HL-60/S4 (cell line): Measurements from ENCODE around the gene BIRC2.
"Not testable (repeated sequence)": the region's sequence is repeated elsewhere in the genome, so short reads cannot be mapped to it uniquely, and the experiment has no call there.

Experiments used
- in situ Hi-C: fragments of 300-500 bp; cut with MboI; formaldehyde crosslinking; loops from 2 replicates; pipeline ENCODE4 v1.14.3; 2022; ENCODE audit warnings: low sequenced_read_pairs

BIRC2 gene

DNA sequence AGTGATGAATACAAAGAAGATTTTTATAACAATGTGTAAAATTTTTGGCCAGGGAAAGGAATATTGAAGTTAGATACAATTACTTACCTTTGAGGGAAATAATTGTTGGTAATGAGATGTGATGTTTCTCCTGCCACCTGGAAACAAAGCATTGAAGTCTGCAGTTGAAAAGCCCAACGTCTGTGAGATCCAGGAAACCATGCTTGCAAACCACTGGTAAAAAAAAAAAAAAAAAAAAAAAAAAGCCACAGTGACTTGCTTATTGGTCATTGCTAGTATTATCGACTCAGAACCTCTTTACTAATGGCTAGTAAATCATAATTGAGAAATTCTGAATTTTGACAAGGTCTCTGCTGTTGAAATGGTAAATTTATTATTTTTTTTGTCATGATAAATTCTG, 24.5 kb upstream of the BIRC2 start:
- in situ Hi-C loops = no loop called here

DNA sequence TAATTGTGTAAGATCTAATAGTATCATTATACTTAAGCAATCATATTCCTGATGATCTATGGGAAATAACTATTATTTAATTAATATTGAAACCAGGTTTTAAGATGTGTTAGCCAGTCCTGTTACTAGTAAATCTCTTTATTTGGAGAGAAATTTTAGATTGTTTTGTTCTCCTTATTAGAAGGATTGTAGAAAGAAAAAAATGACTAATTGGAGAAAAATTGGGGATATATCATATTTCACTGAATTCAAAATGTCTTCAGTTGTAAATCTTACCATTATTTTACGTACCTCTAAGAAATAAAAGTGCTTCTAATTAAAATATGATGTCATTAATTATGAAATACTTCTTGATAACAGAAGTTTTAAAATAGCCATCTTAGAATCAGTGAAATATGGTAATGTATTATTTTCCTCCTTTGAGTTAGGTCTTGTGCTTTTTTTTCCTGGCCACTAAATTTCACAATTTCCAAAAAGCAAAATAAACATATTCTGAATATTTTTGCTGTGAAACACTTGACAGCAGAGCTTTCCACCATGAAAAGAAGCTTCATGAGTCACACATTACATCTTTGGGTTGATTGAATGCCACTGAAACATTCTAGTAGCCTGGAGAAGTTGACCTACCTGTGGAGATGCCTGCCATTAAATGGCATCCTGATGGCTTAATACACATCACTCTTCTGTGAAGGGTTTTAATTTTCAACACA, 23.3 kb upstream of the BIRC2 start:
- in situ Hi-C loops = no loop called here

DNA sequence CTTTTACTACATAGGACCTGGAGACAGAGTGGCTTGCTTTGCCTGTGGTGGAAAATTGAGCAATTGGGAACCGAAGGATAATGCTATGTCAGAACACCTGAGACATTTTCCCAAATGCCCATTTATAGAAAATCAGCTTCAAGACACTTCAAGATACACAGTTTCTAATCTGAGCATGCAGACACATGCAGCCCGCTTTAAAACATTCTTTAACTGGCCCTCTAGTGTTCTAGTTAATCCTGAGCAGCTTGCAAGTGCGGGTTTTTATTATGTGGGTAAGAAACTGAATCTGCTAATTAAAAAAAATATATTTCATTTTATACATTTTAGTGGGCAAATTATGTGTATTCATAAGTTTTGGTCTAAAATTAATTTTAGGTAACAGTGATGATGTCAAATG, 21.9 kb upstream of the BIRC2 start:
- in situ Hi-C loops = no loop called here

DNA sequence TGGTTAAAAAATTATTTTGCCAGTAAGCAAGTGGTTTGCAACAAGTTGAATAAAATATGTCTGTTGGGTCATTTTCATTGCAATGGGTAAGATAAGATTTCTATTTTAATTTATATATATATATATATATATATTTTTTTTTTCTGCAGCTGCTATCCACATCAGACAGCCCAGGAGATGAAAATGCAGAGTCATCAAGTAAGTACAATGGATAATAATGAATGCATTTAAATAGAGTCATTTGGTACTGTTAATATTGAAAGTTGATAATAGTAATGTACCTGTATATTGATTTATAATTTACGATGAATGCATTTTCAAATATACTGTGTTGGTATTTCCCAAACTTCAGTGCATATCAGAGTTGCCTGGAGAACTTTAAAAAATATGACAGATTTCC, 18.3 kb upstream of the BIRC2 start:
- in situ Hi-C loops = no loop called here

DNA sequence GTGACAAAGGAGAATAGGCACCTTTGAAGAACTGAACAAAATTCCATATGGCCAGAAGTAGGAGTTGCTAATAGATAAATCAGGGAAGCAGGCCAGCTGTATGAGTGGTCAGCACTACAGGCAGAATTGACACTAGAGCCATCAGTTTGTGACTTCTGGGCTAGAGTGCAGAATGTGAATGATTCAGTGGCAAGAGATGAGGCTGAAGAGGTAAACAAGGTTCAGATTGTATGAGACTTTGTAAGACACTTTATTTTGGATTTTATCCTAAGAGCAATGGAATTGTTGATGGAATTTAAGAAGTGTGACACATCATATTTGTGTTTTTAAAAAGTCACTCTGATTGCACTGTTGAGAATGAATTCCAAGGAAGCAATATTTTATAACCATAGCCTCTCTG, 16.8 kb upstream of the BIRC2 start:
- in situ Hi-C loops = no loop called here

DNA sequence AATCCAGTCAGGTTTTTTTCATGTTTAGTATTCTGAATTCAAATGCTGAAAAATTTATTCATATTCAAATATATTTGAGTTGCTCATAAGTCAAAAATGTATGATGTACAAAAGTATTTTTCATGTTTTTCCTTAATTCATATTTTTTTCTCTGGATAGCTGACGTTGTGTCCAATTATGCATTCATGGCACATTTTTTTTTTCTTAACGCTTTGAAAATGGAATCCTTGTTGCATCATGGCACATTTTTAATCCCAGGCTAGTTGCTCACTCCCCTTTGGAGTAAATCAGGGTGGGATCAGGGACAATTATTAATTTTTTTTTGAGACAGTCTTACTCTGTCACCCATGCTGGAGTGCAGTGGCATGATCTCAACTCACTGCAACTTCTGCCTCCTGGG, 15.7 kb upstream of the BIRC2 start:
- in situ Hi-C loops = no loop called here

DNA sequence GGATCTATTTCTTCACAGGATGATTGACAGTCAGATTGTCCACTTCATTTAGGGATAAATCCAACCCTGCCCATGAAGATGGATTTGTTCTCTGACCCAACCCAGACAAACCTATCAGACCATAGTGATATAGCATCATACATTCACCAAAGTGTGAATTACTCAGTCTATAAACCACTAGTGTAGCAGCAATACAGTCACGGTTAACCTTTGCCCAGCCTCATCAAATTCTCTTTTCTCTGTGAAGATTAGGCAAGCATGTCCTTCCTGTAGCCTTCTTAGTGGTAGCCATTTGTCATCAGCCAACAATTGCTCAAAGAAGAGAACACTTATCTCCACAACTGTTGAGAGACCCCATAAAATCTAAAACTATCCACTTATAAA, 14.4 kb upstream of the BIRC2 start:
- in situ Hi-C loops = no loop called here

DNA sequence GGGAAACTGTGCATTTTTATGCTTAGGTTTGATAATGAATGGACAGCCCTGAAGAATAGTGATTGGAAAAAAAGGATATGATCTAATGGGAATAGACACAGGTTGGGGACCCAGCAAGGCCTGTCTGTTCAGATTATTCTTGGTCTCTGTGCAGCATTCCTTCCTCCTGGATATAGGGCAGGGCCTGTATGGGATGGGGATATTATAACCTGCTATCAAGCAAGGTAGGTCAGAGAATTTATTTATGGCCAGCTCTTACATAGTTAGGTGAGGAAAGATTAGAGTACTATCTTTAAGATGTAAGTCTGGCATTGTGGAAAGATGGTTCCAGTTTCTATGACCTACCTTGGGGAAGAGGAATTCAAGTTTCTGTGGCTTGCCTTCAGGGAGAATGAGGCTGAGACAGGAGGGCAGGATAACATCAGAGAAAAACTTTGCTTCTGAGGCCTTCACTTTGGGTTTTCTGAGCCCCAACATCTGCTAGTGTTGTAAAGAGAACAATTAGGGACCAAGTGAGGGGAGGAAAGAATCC, 8.5 kb upstream of the BIRC2 start:
- in situ Hi-C loops = no loop called here

DNA sequence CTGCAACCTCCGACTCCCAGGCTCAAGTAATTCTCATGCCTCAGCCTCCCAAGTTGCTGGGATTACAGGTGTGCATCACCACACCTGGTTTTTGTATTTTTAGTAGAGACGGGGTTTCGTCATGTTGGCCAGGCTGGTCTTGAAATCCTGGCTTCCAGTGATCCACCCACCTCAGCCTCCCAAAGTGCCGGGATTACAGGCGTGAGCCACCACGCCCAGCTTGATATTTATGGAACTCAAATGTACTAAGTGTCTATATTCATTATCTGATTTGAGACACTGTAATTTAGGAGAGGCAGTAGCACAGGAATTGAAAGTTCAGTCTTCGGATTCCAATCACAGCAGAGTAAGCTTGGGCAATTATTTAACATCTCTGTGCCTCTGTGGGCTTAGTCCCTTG, 5.7 kb upstream of the BIRC2 start:
- in situ Hi-C loops = not testable (repeated sequence)

DNA sequence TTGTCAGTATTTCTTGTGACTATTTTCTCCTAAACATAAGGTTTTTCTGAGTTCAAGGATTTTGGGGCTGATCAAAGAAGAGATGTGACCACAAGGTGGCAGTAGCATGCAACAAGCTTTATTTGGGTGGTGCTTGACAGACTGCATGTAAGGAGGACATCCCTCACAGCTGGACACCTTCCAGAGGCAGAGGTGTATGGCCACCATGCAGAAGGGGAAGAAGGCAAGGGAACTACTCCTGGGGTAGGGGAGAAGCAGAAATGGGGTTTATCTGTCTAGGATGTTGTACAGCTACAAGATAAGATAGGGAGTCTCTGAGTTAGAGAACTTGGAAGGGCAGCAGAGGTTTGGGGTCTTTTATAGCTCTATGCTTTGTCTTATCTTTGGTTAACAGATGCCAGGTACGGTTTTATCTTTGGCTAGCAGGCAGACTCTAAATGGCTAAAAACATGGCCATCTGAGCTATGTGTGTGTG, 5.1 kb upstream of the BIRC2 start:
- in situ Hi-C loops = no loop called here

DNA sequence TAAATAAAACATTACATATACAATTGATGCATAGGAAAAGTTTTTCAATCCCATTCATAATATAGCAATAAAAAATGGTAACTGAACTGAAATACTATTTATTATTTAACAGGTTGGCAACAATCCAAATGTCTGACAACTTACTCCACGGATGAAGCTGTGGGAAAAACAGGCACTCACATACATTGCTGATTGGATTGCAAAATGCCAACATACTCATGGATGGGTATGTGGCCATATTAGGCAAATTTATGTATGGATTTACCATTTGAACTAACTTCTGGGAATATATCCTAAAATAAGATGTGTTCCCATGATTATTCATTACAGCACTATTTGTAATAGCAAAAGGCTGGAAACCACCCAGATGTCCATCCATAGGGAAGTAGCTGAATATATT, 3.2 kb upstream of the BIRC2 start:
- in situ Hi-C loops = no loop called here

DNA sequence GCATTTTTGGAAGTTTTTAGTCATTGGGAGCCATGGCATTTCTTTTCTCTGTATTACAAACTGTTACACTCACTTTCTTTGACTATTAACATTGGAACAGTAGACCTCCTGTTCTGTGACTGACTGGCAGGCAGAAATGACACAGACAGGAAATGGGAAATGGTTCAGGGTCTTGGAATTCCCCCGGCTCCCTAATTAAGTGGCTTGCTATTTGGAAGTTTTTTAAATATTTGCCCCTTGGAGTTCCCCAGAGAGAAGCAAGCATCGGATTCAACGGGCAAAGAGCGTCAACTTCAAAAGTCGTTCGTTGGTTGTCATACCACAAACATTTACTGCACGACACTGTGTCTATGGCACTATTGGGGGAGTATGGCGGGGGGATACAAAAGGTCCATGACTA, 1.1 kb upstream of the BIRC2 start:
- in situ Hi-C loops = no loop called here

DNA sequence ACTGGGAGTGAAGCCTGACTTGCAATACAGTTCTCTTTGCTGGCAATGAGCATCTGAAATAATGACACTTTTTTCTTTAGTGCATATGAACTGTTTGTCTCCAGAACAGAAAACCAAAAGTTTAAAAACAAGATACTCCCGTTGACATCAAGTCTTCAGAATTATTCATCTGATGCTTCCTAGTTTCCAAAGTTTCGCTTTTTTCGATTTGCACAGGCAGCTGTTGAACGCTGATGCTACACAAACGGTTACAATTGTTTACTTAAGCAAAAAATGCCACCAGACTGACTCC, 612 bp upstream of the BIRC2 start:
- in situ Hi-C loops = no loop called here

DNA sequence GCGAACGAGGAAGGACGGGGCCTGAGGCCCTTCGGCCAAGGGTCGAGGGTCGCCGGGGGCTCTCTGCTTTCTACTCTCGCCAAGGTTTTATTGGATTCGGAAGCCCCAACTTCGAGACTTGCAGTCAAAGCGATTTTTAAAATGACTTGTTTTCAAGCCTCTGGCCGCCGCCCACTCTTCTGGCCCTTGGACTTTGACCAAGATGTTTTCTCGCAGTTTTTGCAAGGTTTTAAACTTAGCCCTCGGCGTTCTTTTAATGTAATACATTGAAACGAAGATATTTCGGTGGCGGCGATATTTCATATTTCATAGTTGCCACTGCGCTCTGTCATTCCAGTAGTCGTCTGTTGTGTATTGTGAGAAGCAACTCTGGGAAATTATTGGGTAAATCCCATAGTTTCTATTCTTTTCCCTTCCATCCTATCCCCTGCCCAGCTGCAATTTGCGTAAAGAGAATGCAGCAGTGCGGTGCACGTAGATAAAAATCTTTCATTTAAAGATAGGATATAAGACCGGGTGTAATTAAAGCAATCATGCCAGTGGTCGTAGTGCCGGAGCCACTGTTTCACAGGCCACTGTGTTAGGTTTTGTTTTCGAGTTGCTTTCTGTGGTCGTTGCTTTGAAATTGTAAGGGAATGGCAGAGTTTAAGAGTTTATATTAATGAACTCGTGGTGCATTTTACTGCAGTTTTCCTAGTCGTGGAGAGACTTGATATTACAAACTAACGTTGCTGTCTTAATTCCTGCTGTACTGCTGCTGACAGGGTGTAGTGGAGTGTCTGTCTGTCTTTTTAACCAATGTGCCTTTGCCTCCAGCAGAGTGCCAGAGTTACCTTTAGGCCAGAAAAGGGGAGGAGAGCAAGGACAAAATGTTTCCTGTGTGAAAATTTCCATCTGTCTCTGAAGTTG, 702 bp downstream of the BIRC2 start:
- in situ Hi-C loops = no loop called here

DNA sequence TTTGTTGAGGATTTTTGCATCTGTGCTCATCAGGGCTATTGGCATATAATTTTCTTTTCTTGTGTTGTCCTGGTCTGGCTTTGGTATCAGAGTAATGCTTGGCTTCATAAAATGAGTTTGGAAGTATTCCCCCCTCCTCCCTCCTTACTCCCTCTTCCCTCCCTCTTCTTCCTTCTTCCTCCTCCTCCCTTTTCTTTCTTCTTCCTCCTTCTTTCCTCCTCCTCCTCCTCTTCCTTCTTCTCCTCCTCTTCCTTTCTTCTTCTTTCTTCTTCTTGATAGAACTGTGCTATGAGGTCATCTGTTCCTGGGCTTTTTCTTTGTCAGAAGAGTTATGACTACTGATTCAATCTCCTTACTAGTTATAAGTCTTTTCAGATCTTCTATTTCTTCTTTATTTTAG, 10.1 kb downstream of the BIRC2 start:
- in situ Hi-C loops = no loop called here

DNA sequence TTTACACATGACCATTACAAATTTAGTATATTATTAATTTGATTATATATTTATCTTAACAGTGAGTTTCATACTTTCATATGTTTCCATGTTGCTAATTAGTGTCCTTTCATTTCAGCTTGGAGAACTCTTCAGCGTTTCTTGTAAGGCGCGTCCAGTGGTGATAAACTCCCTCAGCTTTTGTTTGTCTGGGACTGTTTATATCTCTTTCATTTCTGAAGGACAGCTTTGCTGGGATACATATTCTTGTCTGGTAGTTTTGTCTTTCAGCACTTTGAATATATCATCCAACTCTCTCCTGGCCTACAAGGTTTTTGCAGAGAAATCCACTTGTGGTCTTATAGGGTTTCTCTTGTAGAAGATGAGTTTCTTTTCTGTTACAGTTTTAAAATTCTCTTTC, 12.4 kb downstream of the BIRC2 start:
- in situ Hi-C loops = no loop called here

DNA sequence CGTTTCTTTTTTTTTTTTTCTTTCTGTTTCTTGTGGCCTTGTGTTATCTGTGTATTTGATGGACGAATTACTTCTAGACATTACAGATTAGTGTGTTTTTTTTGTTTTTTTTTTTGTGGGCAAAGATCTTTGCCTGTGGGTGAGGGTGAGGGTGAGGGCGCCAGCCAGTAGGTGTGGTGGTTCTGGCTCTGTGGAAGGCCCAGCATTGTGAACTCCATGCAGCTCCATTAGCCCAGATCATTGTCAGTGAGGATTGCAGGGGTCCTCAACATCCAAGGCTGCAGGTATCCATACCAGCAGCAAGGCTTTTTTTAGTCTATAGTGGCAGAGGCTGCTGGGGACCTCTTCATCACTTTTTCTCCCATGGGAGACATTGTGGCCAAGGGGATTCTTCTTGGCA, 13.7 kb downstream of the BIRC2 start:
- in situ Hi-C loops = no loop called here

DNA sequence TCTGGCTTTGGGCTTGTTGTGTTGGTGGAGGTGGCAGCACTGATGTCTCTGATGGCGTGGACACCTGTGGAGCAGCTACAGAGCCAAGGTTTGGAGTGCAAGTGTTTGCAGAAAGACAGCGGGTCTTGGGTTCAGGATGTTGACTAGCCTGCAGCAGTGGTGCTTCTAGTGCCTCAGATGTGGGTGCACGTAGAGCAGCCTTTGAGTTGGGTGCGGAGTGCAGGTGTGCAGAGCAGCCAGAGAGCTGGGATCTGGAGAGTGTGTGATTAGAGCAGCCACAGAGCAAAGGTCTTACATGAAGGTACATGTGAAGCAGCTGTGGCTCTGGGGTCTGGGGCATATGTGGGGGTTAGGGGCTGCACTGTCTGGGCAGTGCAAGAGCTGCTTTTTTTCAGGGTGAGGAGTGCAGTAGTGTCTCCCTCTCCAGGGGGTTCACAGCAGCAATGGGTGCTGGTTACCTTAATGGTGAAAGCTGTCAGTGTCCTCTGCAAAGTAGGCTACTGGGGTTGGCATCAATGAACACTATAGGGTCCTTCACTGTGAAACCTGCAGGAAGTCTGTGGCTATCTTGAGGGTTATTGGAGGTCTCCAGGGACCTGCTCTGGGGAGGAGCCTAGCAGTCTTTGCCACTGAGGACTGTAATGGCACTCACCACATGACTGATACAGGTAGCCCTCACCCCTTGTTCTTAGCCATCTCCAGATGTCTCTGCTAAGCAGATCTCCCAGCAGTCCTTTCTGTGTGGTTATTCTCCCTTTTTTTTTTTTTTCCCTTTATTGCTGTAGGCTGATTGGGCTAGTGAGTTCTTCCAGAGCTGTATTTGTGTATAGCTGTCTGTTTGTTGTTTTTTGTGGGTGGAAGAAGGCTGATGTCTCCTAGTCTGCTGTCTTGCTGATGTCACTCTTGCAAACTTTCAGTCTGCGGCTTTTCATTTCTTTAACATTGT, 14.3 kb downstream of the BIRC2 start:
- in situ Hi-C loops = no loop called here

DNA sequence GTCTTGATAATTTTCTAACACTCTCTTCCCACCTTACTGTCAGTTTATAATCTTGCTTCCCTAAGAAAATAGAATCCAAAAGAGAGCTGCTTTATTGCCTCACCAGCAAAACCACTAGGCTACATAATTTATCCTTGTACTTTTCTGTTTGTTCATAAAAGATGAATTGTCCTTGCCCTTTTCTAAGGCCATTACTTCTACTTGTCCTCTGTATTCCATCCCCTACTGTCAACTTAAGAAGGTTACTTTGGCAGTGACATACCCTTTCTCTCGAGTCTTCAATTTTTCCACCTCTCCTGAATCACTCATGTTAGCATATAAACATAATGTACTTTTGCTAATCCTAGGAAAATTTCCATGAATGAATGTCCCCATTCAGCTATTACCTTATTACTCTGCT, 18.0 kb downstream of the BIRC2 start:
- in situ Hi-C loops = no loop called here

DNA sequence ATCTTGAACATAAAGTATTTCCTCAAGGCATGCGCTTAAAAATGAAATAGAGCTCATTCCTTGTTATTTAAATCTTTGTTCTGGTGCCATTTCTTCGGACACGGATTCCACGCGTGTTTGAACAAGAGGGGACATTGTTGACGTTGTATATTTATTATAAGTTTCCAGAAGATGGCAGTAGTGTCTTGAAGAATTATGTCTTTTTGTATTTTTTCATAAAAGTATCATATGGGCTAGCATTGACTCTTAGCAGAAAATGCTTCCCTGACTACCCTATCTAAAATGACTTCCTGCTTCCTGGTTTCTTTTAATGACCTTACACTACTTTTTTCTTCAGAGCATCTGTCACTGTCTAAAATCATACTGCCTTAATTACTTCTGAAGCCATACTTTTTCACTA, 20.4 kb downstream of the BIRC2 start:
- in situ Hi-C loops = no loop called here

DNA sequence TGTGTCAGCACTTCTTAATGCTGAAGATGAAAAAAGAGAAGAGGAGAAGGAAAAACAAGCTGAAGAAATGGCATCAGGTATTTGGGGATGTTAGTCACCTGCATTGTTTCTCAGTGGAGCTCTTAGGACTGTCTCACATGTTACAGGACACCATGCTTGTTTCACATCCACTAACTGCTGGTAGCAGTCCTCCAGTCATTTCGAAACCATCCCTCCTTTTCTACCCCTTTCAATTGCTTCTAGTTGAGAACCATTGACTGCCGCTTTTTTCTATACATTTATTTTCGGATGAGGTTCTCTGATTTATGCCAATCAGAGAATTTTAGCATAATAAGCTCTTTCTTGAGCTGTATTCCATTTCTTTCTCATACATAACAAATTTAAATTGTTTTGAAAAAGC, 21.5 kb downstream of the BIRC2 start:
- in situ Hi-C loops = no loop called here
